ENCODE data around the gene APBA2. TPM values are rescaled to one million over a fixed set of nuclear protein-coding genes. Genes with fewer than 3 reads are reported as not detected.

The APBA2 gene
- total RNA-seq, 6 experiments from 2014 or later, result 5.3 to 6.5 (median 6.1) TPM

DNA sequence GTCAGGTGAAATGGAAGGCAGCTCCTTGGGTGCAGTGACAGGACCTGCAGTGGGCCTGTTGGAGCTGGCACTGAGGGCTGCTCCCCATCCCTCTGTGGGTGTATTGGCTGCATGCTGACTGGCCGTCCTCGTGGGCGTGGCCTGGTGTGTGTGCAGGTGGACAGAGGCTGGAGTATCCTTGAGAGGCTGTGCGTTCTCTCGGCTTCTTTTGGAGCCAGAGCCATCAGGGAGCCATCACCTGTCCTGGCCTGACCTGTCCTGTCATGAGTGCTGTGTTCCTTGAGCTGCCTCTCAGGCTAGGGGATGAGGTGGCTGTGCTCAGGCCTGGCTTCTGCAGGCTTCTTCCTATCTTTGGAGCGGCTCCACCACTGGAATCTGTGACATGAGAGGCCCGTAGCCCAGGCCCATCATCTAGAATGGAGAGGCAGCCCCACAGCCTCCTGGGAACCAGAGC is 61.5 kb downstream of the APBA2 start:
- DNase-seq, result no peak
- Mint-ChIP-seq H3K4me1 (ENCODE audit: low read depth) (no peaks in the 10 kb centered on the region), H3K4me3 (no peak overlapping the region), H3K9me3 (peaks cover 22% of the 10 kb centered on the region), H3K27ac (no peak overlapping the region), H3K36me3 (ENCODE audit: low read depth) (0 out of 2 replicates have a peak, but pooled peaks cover 6% of the 10 kb centered on the region), H3K27me3 (ENCODE audit: insufficient read depth) (peaks cover 5% of the 10 kb centered on the region)
- TF ChIP-seq, protein P1, sequence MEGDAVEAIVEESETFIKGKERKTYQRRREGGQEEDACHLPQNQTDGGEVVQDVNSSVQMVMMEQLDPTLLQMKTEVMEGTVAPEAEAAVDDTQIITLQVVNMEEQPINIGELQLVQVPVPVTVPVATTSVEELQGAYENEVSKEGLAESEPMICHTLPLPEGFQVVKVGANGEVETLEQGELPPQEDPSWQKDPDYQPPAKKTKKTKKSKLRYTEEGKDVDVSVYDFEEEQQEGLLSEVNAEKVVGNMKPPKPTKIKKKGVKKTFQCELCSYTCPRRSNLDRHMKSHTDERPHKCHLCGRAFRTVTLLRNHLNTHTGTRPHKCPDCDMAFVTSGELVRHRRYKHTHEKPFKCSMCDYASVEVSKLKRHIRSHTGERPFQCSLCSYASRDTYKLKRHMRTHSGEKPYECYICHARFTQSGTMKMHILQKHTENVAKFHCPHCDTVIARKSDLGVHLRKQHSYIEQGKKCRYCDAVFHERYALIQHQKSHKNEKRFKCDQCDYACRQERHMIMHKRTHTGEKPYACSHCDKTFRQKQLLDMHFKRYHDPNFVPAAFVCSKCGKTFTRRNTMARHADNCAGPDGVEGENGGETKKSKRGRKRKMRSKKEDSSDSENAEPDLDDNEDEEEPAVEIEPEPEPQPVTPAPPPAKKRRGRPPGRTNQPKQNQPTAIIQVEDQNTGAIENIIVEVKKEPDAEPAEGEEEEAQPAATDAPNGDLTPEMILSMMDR (IDR thresholded peaks at IDR 0.05), result no peak

DNA sequence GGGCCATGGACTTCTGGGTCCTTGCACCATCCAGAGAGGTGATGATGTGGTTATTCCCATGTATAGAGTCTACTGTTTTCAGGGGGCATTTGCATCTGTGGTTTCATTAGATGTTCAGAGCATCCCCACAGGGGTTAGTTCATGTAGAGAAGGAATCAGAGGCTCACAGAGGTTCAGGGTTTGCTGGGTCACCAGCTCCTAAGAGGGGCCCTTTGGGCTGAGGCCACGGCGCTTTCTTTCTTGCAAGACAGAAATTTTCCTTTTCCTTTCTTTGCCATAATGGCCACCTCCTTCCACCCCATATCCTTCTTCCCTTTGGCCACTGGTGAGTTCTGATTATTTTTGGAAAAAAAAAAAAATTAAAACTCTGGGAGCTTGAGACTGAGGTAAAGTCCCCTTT is 62.3 kb downstream of the APBA2 start:
- H3K27ac Mint-ChIP-seq, result no peak overlapping the region
- TF ChIP-seq, protein P1 (IDR thresholded peaks at IDR 0.05), result no peak
- no peak for DNase-seq
- H3K4me3 Mint-ChIP-seq, result no peak overlapping the region
- H3K36me3 Mint-ChIP-seq (ENCODE audit: low read depth), result 0 out of 2 replicates have a peak, but pooled peaks cover 4% of the 10 kb centered on the region
- peaks cover 20% of the 10 kb centered on the region for H3K9me3 Mint-ChIP-seq
- H3K4me1 Mint-ChIP-seq (ENCODE audit: low read depth), result no peaks in the 10 kb centered on the region
- H3K27me3 Mint-ChIP-seq (ENCODE audit: insufficient read depth), result peaks cover 5% of the 10 kb centered on the region

DNA sequence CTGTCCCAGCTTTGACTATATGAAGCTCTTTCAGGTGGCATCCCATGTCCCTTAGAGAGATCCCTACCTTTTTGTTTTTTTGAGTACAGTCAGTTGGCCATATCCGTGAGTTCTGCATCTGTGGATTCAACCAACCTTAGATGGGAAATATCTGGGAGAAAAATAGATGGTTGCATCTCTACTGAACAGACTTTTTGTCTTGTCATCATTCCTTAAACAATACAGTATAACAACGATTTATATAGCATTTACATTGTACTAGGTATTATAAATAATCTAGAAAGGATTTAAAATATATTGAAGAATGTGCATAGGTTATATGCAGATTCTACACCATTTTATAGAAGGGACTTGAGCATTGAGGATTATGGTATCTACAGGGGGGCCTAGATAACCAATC is 65.1 kb downstream of the APBA2 start:
- Mint-ChIP-seq H3K27me3 (ENCODE audit: insufficient read depth) (no peaks in the 10 kb centered on the region; the same call in none of the 2 replicates), H3K27ac (no peak overlapping the region), H3K36me3 (ENCODE audit: low read depth) (0 out of 2 replicates have a peak, but pooled peaks cover 4% of the 10 kb centered on the region), H3K9me3 (peaks cover 8% of the 10 kb centered on the region), H3K4me1 (ENCODE audit: low read depth) (peaks cover 13% of the 10 kb centered on the region; the same call in 1 of the 2 replicates), H3K4me3 (no peak overlapping the region)
- DNase-seq, result no peak
- TF ChIP-seq, protein P1 (IDR thresholded peaks at IDR 0.05), result no peak

DNA sequence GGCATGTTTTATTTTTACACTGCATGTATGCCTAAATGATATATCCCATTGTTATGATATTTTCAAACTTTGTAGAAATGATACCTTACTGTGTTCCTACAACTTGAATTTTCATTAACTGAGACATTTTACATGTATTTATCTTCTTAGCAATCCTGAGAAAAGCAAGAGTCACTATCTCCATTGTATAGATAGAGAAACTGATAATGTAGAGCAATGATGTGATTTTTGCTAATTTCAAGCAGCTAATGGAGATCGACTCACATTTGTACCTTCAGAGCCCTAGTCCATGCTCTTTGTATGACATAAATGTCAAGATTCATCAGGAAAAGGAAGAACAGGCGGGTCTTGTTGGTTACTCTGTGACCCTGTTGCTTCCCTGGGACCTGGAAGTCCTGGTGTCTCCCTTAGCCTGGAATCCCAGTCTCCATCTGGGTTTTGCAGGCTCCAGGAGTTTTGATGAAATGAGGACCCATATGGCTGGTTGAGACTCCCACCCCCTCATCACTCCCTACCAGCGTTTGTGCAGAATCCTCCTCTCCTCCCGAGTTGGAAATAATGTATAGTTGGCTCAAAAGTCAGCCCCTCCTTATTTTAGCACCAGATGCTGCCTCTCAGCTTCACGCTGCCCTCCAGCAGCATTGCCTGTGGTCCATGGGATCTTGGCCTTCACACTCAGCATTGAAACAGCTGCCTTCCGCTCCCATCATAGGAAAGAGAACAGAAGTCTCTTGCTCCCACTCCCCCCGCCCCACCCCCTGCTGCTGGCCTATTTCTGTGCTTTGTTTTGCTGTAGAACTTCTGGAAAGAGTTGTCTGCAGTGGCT is 67.1 kb downstream of the APBA2 start:
- no peak overlapping the region for H3K4me3 Mint-ChIP-seq

DNA sequence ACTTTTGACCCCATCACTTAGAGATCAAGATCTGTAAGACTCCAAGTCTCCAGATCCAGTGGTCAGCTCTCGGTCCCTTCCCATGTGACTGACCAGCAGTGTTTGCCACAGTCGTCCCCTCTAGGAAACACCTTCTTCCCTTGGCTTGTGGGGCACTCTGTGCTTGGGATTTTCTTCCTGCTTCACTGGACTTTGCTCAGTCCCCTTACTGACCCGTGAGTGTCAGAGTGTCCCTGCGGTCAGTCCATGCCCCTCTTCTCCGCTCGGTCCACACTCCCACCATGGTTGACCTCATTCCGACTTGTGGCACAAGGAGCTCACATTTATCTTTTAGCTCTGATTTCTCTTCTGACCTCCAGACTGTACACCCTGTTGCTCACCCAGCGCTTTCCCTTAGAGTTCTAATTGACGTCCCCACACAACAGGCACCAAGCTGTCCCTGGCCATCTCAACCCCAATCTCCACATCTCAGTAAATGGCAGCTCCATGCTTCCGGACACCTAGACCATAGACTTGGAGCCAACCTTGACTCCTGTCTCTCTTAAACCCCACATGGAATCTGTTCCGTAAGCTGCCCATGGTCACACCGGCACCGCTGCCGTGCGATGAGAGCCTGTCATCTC is 67.9 kb downstream of the APBA2 start:
- peaks cover 8% of the 10 kb centered on the region for H3K9me3 Mint-ChIP-seq
- H3K27me3 Mint-ChIP-seq (ENCODE audit: insufficient read depth), result no peaks in the 10 kb centered on the region; the same call in none of the 2 replicates
- no peaks in the 10 kb centered on the region for H3K36me3 Mint-ChIP-seq (ENCODE audit: low read depth)

More for the DNA sequence above, 67.1 kb downstream of the APBA2 start:
- H3K27me3 Mint-ChIP-seq (ENCODE audit: insufficient read depth), result no peaks in the 10 kb centered on the region; the same call in none of the 2 replicates
- no peak for DNase-seq
- peaks cover 17% of the 10 kb centered on the region; the same call in 1 of the 2 replicates for H3K4me1 Mint-ChIP-seq (ENCODE audit: low read depth)
- H3K27ac Mint-ChIP-seq, result no peak overlapping the region
- H3K36me3 Mint-ChIP-seq (ENCODE audit: low read depth), result no peaks in the 10 kb centered on the region
- peaks cover 8% of the 10 kb centered on the region for H3K9me3 Mint-ChIP-seq
- TF ChIP-seq, protein P1 (IDR thresholded peaks at IDR 0.05), result no peak

More for the DNA sequence above, 67.9 kb downstream of the APBA2 start:
- no peak for DNase-seq
- Mint-ChIP-seq H3K4me3 (no peak overlapping the region), H3K27ac (no peak overlapping the region), H3K4me1 (ENCODE audit: low read depth) (peaks cover 17% of the 10 kb centered on the region; the same call in 1 of the 2 replicates)
- TF ChIP-seq, protein P1 (IDR thresholded peaks at IDR 0.05), result no peak
